Vein endothelial cell (primary cell): ENCODE data around the gene KLK15. TPM values are rescaled to one million over a fixed set of nuclear protein-coding genes. Genes with fewer than 3 reads are reported as not detected.

Experiments used
- small RNA-seq: library from RNA; depleted of rRNA; stranded (forward); fragments of <200 nt; gene quantifications from one replicate; pipeline ENCODE3, GENCODE V24; 2012
- total RNA-seq: library from RNA; depleted of rRNA; stranded (reverse); fragments of >200 nt; gene quantifications from 2 replicates; pipeline ENCODE4 v1.2.3, GENCODE V29; 2012

KLK15 gene, protein sequence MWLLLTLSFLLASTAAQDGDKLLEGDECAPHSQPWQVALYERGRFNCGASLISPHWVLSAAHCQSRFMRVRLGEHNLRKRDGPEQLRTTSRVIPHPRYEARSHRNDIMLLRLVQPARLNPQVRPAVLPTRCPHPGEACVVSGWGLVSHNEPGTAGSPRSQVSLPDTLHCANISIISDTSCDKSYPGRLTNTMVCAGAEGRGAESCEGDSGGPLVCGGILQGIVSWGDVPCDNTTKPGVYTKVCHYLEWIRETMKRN
- total RNA-seq = not detected in 2 replicates

DNA sequence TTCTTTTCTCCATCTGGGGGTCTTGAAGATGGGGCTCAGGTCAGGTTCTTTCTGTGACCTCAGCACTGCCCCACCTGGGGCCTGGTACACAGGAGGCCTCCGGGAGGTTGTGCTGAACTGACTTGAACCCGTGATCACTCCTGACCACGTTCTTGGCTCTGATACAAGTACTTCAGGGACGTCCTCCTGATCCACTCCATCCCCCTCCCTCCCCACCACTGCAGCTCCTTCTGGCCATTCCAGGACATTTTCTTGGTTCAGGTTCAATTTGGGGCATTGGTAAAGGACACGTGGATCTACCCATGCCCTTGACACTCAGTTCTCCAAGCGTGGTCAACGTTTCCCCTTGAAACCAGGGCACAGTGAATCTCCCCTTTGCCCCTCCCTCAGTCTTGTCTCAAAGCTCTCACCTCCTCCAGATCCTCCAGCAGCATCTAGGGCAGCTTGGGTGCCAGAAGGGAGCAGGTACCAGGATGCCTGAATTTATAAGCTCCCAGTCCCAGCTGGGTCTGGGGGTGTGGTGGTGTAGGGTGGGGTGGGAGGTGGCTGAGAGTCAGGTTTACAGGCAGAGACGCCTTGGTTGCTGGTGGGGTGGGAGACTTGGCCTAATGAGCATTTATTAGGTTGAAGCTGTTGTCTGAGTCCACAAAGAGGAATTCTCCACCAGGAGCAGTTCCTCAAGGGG, at the start of gene KLK15:
Gene KLK15 (minus strand): TSS at position 458 of the 685 bp plus-strand sequence. CDS start 2,082 bp downstream, outside the sequence.

GRCh38 chr19:50873056-50873455, 39.7 kb upstream of the KLK15 start, which contains the start of gene KLK2:
Gene KLK2, plus strand, starts transcription at chr19:50873439. Its CDS starts 35 bp downstream, at chr19:50873474.

DNA sequence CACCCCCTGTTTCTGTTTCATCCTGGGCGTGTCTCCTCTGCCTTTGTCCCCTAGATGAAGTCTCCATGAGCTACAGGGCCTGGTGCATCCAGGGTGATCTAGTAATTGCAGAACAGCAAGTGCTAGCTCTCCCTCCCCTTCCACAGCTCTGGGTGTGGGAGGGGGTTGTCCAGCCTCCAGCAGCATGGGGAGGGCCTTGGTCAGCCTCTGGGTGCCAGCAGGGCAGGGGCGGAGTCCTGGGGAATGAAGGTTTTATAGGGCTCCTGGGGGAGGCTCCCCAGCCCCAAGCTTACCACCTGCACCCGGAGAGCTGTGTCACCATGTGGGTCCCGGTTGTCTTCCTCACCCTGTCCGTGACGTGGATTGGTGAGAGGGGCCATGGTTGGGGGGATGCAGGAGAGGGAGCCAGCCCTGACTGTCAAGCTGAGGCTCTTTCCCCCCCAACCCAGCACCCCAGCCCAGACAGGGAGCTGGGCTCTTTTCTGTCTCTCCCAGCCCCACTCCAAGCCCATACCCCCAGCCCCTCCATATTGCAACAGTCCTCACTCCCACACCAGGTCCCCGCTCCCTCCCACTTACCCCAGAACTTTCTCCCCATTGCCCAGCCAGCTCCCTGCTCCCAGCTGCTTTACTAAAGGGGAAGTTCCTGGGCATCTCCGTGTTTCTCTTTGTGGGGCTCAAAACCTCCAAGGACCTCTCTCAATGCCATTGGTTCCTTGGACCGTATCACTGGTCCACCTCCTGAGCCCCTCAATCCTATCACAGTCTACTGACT, 21.4 kb upstream of the KLK15 start, which contains the start of gene KLK3:
Gene KLK3 (plus strand): TSS at position 280 of the 775 bp plus-strand sequence. CDS start 41 bp downstream, at position 321.

DNA sequence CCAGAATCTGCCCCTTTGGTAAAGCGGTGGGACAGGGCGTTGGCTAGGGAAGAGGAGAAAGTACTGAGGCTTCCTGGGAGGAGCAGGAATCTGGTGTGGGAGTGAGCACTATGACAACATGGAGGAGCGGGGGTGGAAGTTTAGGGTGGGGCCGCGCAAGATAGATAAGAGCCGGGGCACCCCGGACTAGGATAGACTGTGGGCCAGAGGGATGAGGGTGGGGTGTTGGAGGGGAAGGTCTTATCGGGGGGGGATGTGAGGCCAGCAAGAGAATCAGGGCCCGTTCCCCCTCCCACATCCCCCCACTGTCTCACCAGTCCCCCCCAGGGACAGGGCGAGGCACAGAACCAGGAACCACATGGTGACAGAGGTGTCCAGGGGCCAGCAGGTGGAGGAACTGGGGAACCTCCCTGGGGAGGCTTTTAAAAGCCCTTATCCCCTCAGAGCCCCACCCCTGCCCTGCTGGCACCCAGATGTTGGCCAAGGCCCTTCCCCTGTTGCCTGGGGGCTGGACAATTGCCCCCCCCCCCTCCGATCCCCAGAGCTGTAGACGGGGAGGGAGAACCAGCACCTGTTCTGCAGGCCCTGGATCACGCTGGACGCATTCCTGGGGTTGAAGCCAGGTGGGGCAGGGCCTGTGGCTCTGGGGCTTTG, 9.9 kb downstream of the KLK15 start, which contains the start of gene KLK1:
Gene KLK1 (minus strand): TSS at position 399 of the 654 bp plus-strand sequence. CDS start 39 bp downstream, at position 360.

DNA sequence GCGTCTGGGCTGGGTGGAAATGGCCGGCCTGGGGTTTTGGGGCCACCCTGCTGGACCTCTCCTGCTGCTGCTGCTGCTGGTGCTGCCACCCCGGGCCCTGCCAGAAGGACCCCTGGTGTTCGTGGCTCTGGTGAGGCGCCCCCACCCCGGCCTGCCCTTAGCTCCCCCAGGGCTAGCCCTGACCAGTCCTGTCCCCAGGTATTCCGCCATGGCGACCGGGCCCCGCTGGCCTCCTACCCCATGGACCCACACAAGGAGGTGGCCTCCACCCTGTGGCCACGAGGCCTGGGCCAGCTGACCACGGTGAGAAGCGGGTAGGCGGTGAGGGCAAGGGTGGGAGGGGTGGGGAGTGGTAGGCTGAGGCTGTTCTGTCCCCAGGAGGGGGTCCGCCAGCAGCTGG, 43.0 kb downstream of the KLK15 start, which contains the start of gene ACP4:
Gene ACP4 (plus strand): TSS at position 20 of the 400 bp plus-strand sequence. CDS start 0 bp downstream, at position 20.

Small RNA genes lying within 50 kb of the gene (small RNA-seq; reads per million reads assigned to genes)
- gene SNORD88A (48.5 reads per million, percentile 98 among the genes with 10 or more reads in this experiment), gene SNORD88B (not detected), gene SNORD88C (not detected)

Other genes starting within 250 kb of the KLK15 start
- gene SYT3, start 193.7 kb downstream of the KLK15 start, total RNA-seq = not detected in 2 replicates
- not detected in 2 replicates for gene C19orf81, start 184.1 kb downstream of the KLK15 start, total RNA-seq
- gene SHANK1, start 113.8 kb downstream of the KLK15 start, total RNA-seq = 0.57 and 0.98 TPM in 2 replicates
- 3.9 and 4.7 TPM in 2 replicates for gene CLEC11A, start 110.2 kb downstream of the KLK15 start, total RNA-seq
- not detected in 2 replicates for gene GPR32, start 63.1 kb downstream of the KLK15 start, total RNA-seq
- gene ACP4, start 43.2 kb downstream of the KLK15 start, total RNA-seq = not detected in 2 replicates
- gene KLK1, start 9.8 kb downstream of the KLK15 start, total RNA-seq = not detected in 2 replicates
- gene KLK3, start 21.3 kb upstream of the KLK15 start, total RNA-seq = not detected in 2 replicates
- not detected in 2 replicates for gene KLK2, start 39.9 kb upstream of the KLK15 start, total RNA-seq
- not detected in 2 replicates for gene KLK4, start 77.8 kb upstream of the KLK15 start, total RNA-seq
- gene KLK5, start 119.5 kb upstream of the KLK15 start, total RNA-seq = not detected in 2 replicates
- gene KLK6, start 136.0 kb upstream of the KLK15 start, total RNA-seq = 0.29 TPM in 1 of 2 replicates, not detected in the other
- not detected in 2 replicates for gene KLK7, start 150.3 kb upstream of the KLK15 start, total RNA-seq
- not detected in 2 replicates for gene KLK8, start 168.0 kb upstream of the KLK15 start, total RNA-seq
- gene KLK10, start 186.1 kb upstream of the KLK15 start, total RNA-seq = not detected in 2 replicates
- gene KLK11, start 193.0 kb upstream of the KLK15 start, total RNA-seq = not detected in 2 replicates
- gene KLK12, start 201.4 kb upstream of the KLK15 start, total RNA-seq = not detected in 2 replicates
- gene KLK13, start 231.5 kb upstream of the KLK15 start, total RNA-seq = not detected in 2 replicates
- gene KLK14, start 249.3 kb upstream of the KLK15 start, total RNA-seq = not detected in 2 replicates